GM12892 (cell line): ENCODE results near the gene DELE1.
"Not testable (repeated sequence)": the region's sequence is repeated elsewhere in the genome, so short reads cannot be mapped to it uniquely, and the experiment has no call there.

Source experiments
- DNase-seq: peaks from one replicate; pipeline ENCODE4 v3.0.0; 2011; ENCODE audit not compliant: insufficient read length
- FAIRE-seq: peaks from 2 replicates; lab custom pipeline; 2011; peaks lifted over from hg19 to GRCh38; lab: Jason Lieb, UNC
- POLR2A ChIP-seq: IDR thresholded peaks from 2 replicates; pipeline ENCODE4 v1.6.1; 2011; ENCODE audit warnings: low read depth, low read length, control low read depth
- POLR2AphosphoS5 ChIP-seq: IDR thresholded peaks from 2 replicates; pipeline ENCODE4 v1.6.1; 2011; ENCODE audit warnings: low read depth, low read length, control low read depth
- TAF1 ChIP-seq: IDR thresholded peaks from 2 replicates; pipeline ENCODE4 v1.6.1; 2011; ENCODE audit warnings: low read depth, mild to moderate bottlenecking, control low read depth, low read length, borderline replicate concordance

The DELE1 gene

GRCh38 chr5:141915881-141916336 is 7.8 kb upstream of the DELE1 start:
- TF ChIP-seq POLR2AphosphoS5 (no peak), TAF1 (no peak), POLR2A (no peak)
- no peak for DNase-seq
- peak; percentile 84 for FAIRE-seq

- DNase-seq (no peak), FAIRE-seq (no peak)
- TF ChIP-seq POLR2AphosphoS5 (no peak), TAF1 (no peak)
Observed at GRCh38 chr5:141916522-141916921, 7.1 kb upstream of the DELE1 start.

- no peak for TF ChIP-seq TAF1
- TF ChIP-seq POLR2A, result no peak
- TF ChIP-seq POLR2AphosphoS5, result no peak
- DNase-seq (no peak), FAIRE-seq (no peak)
Observed at GRCh38 chr5:141917760-141918159, 5.9 kb upstream of the DELE1 start.

- TF ChIP-seq TAF1 (no peak), POLR2A (no peak), POLR2AphosphoS5 (no peak)
- FAIRE-seq (no peak), DNase-seq (no peak)
Observed at GRCh38 chr5:141919218-141920119, 4.2 kb upstream of the DELE1 start.

GRCh38 chr5:141920771-141921170 is 2.9 kb upstream of the DELE1 start:
- FAIRE-seq, result no peak
- TF ChIP-seq POLR2A, result no peak
- no peak for TF ChIP-seq TAF1
- no peak for TF ChIP-seq POLR2AphosphoS5

GRCh38 chr5:141922827-141923447 is 734 bp upstream of the DELE1 start:
- FAIRE-seq, DNase-seq: not testable (repeated sequence)

More at GRCh38 chr5:141920771-141921170, 2.9 kb upstream of the DELE1 start:
- DNase-seq, result no peak

GRCh38 chr5:141926434-141926833 is 2.8 kb downstream of the DELE1 start:
- TF ChIP-seq POLR2A (no peak), TAF1 (no peak), POLR2AphosphoS5 (no peak)
- FAIRE-seq (no peak), DNase-seq (no peak)

- DNase-seq (no peak), FAIRE-seq (no peak)
- TF ChIP-seq POLR2AphosphoS5 (no peak), POLR2A (no peak), TAF1 (no peak)
Observed at GRCh38 chr5:141928051-141928450, 4.4 kb downstream of the DELE1 start.

- no peak for DNase-seq
- no peak for TF ChIP-seq TAF1
- no peak for TF ChIP-seq POLR2AphosphoS5
- no peak for TF ChIP-seq POLR2A
- no peak for FAIRE-seq
Observed at GRCh38 chr5:141929398-141930058, 5.9 kb downstream of the DELE1 start.

- FAIRE-seq, result no peak
Observed at GRCh38 chr5:141931694-141932093, 8.0 kb downstream of the DELE1 start.

GRCh38 chr5:141933151-141933550 is 9.5 kb downstream of the DELE1 start:
- TF ChIP-seq POLR2AphosphoS5, result no peak
- TF ChIP-seq TAF1, result no peak
- TF ChIP-seq POLR2A, result no peak
- FAIRE-seq (no peak), DNase-seq (no peak)

More at GRCh38 chr5:141931694-141932093, 8.0 kb downstream of the DELE1 start:
- TF ChIP-seq POLR2AphosphoS5 (no peak), POLR2A (no peak), TAF1 (no peak)
- no peak for DNase-seq
